DOHH2 (cell line): ENCODE measurements around the gene APLP2.

Experiments used
- H3F3A ChIP-seq: fragments of 200-600 bp; sonication (generic), shearing (Covaris generic); 2 replicates; pipeline ENCODE4 v1.6.0; 2016; ENCODE audit warnings: antibody characterized with exemption, mild to moderate bottlenecking; ENCODE audit not compliant: control insufficient read depth, insufficient read depth
- H3K27ac ChIP-seq: fragments of 200-600 bp; sonication (generic); 2 replicates; pipeline ENCODE4 v1.5.1; 2014; ENCODE audit warnings: low read depth, mild to moderate bottlenecking, low read length, moderate library complexity
- H3K27me3 ChIP-seq: fragments of 200-600 bp; sonication (generic); 2 replicates; pipeline ENCODE4 v1.6.1; 2014; ENCODE audit warnings: mild to moderate bottlenecking, low read length, mixed read lengths; ENCODE audit not compliant: control insufficient read depth
- H3K36me3 ChIP-seq: fragments of 200-600 bp; sonication (generic); 2 replicates; pipeline ENCODE4 v1.6.1; 2014; ENCODE audit warnings: mild to moderate bottlenecking, low read length, moderate library complexity, mixed read lengths; ENCODE audit not compliant: control insufficient read depth
- H3K4me1 ChIP-seq: fragments of 200-600 bp; sonication (generic); 2 replicates; pipeline ENCODE4 v1.6.1; 2014; ENCODE audit warnings: mild to moderate bottlenecking, low read length, mixed read lengths; ENCODE audit not compliant: control insufficient read depth
- H3K4me2 ChIP-seq: fragments of 200-600 bp; sonication (generic); 2 replicates; pipeline ENCODE4 v1.6.0; 2014; ENCODE audit warnings: mild to moderate bottlenecking, low read length, moderate library complexity
- H3K4me3 ChIP-seq: fragments of 200-600 bp; sonication (generic); 2 replicates; pipeline ENCODE4 v1.5.1; 2014; ENCODE audit warnings: mild to moderate bottlenecking, low read length, mixed read lengths
- H3K79me2 ChIP-seq: fragments of 200-600 bp; sonication (generic); 2 replicates; pipeline ENCODE4 v1.6.1; 2014; ENCODE audit warnings: mild to moderate bottlenecking, low read length, mixed read lengths; ENCODE audit not compliant: control insufficient read depth
- H3K9me2 ChIP-seq: fragments of 200-600 bp; sonication (generic); replicated peaks from 2 replicates; pipeline ENCODE4 v1.6.1; 2014; ENCODE audit warnings: mild to moderate bottlenecking, low read length, mixed read lengths; ENCODE audit not compliant: control insufficient read depth
- H3K9me3 ChIP-seq: fragments of 200-600 bp; sonication (generic); 2 replicates; pipeline ENCODE4 v1.6.1; 2014; ENCODE audit warnings: antibody characterized with exemption, low read length, mixed read lengths; ENCODE audit not compliant: control insufficient read depth, insufficient read depth
- H4K20me1 ChIP-seq: fragments of 200-600 bp; sonication (generic); 2 replicates; pipeline ENCODE4 v1.6.0; 2014; ENCODE audit warnings: low read depth, mild to moderate bottlenecking, antibody characterized with exemption, low read length, moderate library complexity; ENCODE audit not compliant: control insufficient read depth, insufficient read depth
- CTCF ChIP-seq: fragments of 200-600 bp; sonication (generic); IDR thresholded peaks from one replicate; pipeline ENCODE4 v1.5.1; 2014; ENCODE audit warnings: antibody characterized with exemption, mild to moderate bottlenecking, low read depth, low read length; ENCODE audit not compliant: poor library complexity, severe bottlenecking
- EZH2phosphoT487 ChIP-seq: fragments of 200-600 bp; sonication (generic); IDR thresholded peaks from 2 replicates; pipeline ENCODE4 v1.6.1; 2017; ENCODE audit warnings: borderline replicate concordance, mild to moderate bottlenecking, antibody characterized with exemption, low read length, moderate library complexity, mixed read lengths

Gene APLP2

GRCh38 chr11:130066338-130066737, 3.4 kb upstream of the APLP2 start:
- Histone ChIP-seq H3F3A (peaks cover 4% of the 10 kb centered on the region; the same call in 1 of the 2 replicates), H3K9me2 (no peaks in the 10 kb centered on the region), H4K20me1 (no peaks in the 10 kb centered on the region), H3K9me3 (no peaks in the 10 kb centered on the region), H3K4me2 (peak overlapping the region; percentile 37), H3K27ac (no peak overlapping the region), H3K79me2 (peaks cover 17% of the 10 kb centered on the region), H3K4me1 (peaks cover 43% of the 10 kb centered on the region), H3K36me3 (no peaks in the 10 kb centered on the region; the same call in 1 of the 2 replicates), H3K4me3 (peak overlapping the region; percentile 23), H3K27me3 (peaks cover 17% of the 10 kb centered on the region)
- TF ChIP-seq CTCF (no peak), EZH2phosphoT487 (no peak)

DNA sequence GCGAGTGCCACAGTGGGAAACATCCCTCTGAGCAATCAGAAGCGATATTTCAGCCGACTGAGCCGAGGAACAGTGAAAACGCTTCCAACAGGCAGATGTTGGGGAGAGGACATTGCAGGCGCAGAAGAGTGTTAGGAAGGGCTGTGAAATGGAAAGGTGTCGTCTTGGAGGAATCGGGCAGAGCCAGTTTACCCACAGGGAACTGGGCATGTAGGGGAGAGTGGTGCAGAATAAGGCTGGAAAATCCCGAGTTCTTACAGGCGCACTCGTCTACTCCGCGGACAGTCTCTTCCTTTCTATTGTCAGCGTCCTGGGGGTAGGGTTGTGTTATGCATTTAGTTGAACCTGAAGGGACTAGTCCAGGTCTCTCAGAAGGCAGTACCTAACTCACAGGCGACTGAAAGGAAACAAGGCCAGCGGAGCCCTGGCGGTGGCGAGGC, 1.1 kb upstream of the APLP2 start:
- no peak for TF ChIP-seq EZH2phosphoT487
- TF ChIP-seq CTCF = no peak
- Histone ChIP-seq H3K4me3 (peak overlapping the region; percentile 78), H3K27me3 (peaks cover 7% of the 10 kb centered on the region), H3K9me2 (no peaks in the 10 kb centered on the region), H3K4me1 (peaks cover 65% of the 10 kb centered on the region), H3K79me2 (peaks cover 39% of the 10 kb centered on the region), H3F3A (peaks cover 4% of the 10 kb centered on the region; the same call in 1 of the 2 replicates), H3K4me2 (peak overlapping the region; percentile 82), H3K36me3 (no peaks in the 10 kb centered on the region; the same call in 1 of the 2 replicates), H3K27ac (no peak overlapping the region), H4K20me1 (peaks cover 7% of the 10 kb centered on the region), H3K9me3 (no peaks in the 10 kb centered on the region)

- H3K27ac ChIP-seq = 0 out of 2 replicates have a peak overlapping the region, but pooled peaks have one; percentile 2
- peaks cover 65% of the 10 kb centered on the region for H3K4me1 ChIP-seq
- no peak for TF ChIP-seq EZH2phosphoT487
- no peak for TF ChIP-seq CTCF
- peaks cover 4% of the 10 kb centered on the region for H3K36me3 ChIP-seq
- H3K27me3 ChIP-seq = peaks cover 2% of the 10 kb centered on the region
- peak overlapping the region; percentile 82 for H3K4me2 ChIP-seq
- peak overlapping the region; percentile 78 for H3K4me3 ChIP-seq
- H3K79me2 ChIP-seq = peaks cover 44% of the 10 kb centered on the region
- H3F3A ChIP-seq = peaks cover 4% of the 10 kb centered on the region; the same call in 1 of the 2 replicates
- H3K9me3 ChIP-seq = no peaks in the 10 kb centered on the region
- H3K9me2 ChIP-seq = no peaks in the 10 kb centered on the region
- H4K20me1 ChIP-seq = peaks cover 7% of the 10 kb centered on the region
These were observed 572 bp upstream of the APLP2 start for GRCh38 chr11:130068986-130069658.
